ENCODE measurements around the gene E2F8. TPM values are rescaled to one million over a fixed set of nuclear protein-coding genes. Genes with fewer than 3 reads are reported as not detected.

Gene E2F8
- total and polyA plus RNA-seq, 10 of the 15 experiments (the other 5 are each of a cell fraction or from before 2014, with no cell fraction given): 8.8 to 28.1 (median 18.5) TPM

- CTCF ChIA-PET: interaction anchor here (0.7 to 1.0 kb wide), 3 partner anchors 14 to 141 kb away, joined by 3 to 4 read pairs (median 3); no protein-coding TSS in a partner anchor
- DNase-seq (ENCODE audit: low read depth, low spot score): no peak
- H3K9ac ChIP-seq (ENCODE audit: control insufficient read depth, insufficient read depth, low read length): no peak overlapping the region
- no peak overlapping the region for H2AFZ ChIP-seq (ENCODE audit: control insufficient read depth, low read depth, low read length)
- SMC1A ChIA-PET (ENCODE audit: uncharacterized antibody, unreplicated experiment): no interaction called here
- RAD21 ChIA-PET (ENCODE audit: unreplicated experiment): no interaction called here
- 43% methylated on average over 3 of the region's 3 CpGs for WGBS (ENCODE audit: insufficient coverage, insufficient replicate concordance, low lambda C conversion rate, missing lambda C conversion rate)
- POLR2A ChIA-PET: no interaction called here
- intact Hi-C loops (cut with micrococcal nuclease; ENCODE audit: unreplicated experiment) (no loop called here), in situ Hi-C loops (cut with MboI) (no loop called here)
- H3K27me3 ChIP-seq (replicated peaks in 1 of 2; ENCODE audit: control insufficient read depth in 2 of 2, insufficient read depth in 2 of 2, low read length in 1 of 2): no peaks in the 10 kb centered on the region
- H4K20me1 ChIP-seq (ENCODE audit: control insufficient read depth, insufficient read depth): no peaks in the 10 kb centered on the region
- H3K4me2 ChIP-seq (ENCODE audit: control insufficient read depth, insufficient read depth): no peak overlapping the region
- no peak for ATAC-seq
- H3K9me3 ChIP-seq (replicated peaks; ENCODE audit: control insufficient read depth, insufficient read depth, low read length): no peaks in the 10 kb centered on the region
- H3K4me3 ChIP-seq: no peak overlapping the region
- H3K27ac ChIP-seq (ENCODE audit: control insufficient read depth, insufficient read depth): no peak overlapping the region
- no peaks in the 10 kb centered on the region for H3K79me2 ChIP-seq (ENCODE audit: control insufficient read depth, insufficient read depth, low read length)
- H3K36me3 ChIP-seq (ENCODE audit: control insufficient read depth in 2 of 2, insufficient read depth in 2 of 2, low read length in 1 of 2): no peaks in the 10 kb centered on the region
- no TSS peak for BruUV-seq (replicated peaks)
- FAIRE-seq: no peak
- no peaks in the 10 kb centered on the region for H3K4me1 ChIP-seq (ENCODE audit: control insufficient read depth, insufficient read depth, low read length)
- no peak for TF ChIP-seq KLF5 (IDR thresholded peaks at IDR 0.05; ENCODE audit: partially characterized antibody)
- TF ChIP-seq, protein P1, sequence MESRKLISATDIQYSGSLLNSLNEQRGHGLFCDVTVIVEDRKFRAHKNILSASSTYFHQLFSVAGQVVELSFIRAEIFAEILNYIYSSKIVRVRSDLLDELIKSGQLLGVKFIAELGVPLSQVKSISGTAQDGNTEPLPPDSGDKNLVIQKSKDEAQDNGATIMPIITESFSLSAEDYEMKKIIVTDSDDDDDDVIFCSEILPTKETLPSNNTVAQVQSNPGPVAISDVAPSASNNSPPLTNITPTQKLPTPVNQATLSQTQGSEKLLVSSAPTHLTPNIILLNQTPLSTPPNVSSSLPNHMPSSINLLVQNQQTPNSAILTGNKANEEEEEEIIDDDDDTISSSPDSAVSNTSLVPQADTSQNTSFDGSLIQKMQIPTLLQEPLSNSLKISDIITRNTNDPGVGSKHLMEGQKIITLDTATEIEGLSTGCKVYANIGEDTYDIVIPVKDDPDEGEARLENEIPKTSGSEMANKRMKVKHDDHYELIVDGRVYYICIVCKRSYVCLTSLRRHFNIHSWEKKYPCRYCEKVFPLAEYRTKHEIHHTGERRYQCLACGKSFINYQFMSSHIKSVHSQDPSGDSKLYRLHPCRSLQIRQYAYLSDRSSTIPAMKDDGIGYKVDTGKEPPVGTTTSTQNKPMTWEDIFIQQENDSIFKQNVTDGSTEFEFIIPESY (IDR thresholded peaks at IDR 0.05): no peak
- no peak for TF ChIP-seq RBBP5 (conservative IDR thresholded peaks at IDR 0.05)
- TF ChIP-seq, protein P2, sequence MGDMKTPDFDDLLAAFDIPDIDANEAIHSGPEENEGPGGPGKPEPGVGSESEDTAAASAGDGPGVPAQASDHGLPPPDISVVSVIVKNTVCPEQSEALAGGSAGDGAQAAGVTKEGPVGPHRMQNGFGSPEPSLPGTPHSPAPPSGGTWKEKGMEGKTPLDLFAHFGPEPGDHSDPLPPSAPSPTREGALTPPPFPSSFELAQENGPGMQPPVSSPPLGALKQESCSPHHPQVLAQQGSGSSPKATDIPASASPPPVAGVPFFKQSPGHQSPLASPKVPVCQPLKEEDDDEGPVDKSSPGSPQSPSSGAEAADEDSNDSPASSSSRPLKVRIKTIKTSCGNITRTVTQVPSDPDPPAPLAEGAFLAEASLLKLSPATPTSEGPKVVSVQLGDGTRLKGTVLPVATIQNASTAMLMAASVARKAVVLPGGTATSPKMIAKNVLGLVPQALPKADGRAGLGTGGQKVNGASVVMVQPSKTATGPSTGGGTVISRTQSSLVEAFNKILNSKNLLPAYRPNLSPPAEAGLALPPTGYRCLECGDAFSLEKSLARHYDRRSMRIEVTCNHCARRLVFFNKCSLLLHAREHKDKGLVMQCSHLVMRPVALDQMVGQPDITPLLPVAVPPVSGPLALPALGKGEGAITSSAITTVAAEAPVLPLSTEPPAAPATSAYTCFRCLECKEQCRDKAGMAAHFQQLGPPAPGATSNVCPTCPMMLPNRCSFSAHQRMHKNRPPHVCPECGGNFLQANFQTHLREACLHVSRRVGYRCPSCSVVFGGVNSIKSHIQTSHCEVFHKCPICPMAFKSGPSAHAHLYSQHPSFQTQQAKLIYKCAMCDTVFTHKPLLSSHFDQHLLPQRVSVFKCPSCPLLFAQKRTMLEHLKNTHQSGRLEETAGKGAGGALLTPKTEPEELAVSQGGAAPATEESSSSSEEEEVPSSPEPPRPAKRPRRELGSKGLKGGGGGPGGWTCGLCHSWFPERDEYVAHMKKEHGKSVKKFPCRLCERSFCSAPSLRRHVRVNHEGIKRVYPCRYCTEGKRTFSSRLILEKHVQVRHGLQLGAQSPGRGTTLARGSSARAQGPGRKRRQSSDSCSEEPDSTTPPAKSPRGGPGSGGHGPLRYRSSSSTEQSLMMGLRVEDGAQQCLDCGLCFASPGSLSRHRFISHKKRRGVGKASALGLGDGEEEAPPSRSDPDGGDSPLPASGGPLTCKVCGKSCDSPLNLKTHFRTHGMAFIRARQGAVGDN (IDR thresholded peaks at IDR 0.05): no peak
- TF ChIP-seq HSF1 (IDR thresholded peaks at IDR 0.05; ENCODE audit: low read depth, low read length): no peak
- TF ChIP-seq ATF7 (IDR thresholded peaks at IDR 0.05; ENCODE audit: low read depth): no peak
- no peak for TF ChIP-seq SREBF1 (IDR thresholded peaks at IDR 0.05; ENCODE audit: low read length)
- no peak for TF ChIP-seq E2F4 (IDR thresholded peaks at IDR 0.05; ENCODE audit: low read depth, low read length)
- no peak for TF ChIP-seq BCL3 (IDR thresholded peaks at IDR 0.05; ENCODE audit: borderline replicate concordance, insufficient read depth, low read depth, low read length, poor library complexity, severe bottlenecking)
- TF ChIP-seq, protein P3, sequence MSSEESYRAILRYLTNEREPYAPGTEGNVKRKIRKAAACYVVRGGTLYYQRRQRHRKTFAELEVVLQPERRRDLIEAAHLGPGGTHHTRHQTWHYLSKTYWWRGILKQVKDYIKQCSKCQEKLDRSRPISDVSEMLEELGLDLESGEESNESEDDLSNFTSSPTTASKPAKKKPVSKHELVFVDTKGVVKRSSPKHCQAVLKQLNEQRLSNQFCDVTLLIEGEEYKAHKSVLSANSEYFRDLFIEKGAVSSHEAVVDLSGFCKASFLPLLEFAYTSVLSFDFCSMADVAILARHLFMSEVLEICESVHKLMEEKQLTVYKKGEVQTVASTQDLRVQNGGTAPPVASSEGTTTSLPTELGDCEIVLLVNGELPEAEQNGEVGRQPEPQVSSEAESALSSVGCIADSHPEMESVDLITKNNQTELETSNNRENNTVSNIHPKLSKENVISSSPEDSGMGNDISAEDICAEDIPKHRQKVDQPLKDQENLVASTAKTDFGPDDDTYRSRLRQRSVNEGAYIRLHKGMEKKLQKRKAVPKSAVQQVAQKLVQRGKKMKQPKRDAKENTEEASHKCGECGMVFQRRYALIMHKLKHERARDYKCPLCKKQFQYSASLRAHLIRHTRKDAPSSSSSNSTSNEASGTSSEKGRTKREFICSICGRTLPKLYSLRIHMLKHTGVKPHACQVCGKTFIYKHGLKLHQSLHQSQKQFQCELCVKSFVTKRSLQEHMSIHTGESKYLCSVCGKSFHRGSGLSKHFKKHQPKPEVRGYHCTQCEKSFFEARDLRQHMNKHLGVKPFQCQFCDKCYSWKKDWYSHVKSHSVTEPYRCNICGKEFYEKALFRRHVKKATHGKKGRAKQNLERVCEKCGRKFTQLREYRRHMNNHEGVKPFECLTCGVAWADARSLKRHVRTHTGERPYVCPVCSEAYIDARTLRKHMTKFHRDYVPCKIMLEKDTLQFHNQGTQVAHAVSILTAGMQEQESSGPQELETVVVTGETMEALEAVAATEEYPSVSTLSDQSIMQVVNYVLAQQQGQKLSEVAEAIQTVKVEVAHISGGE (CRISPR knock-in tag; IDR thresholded peaks at IDR 0.05): no peak
These were observed 22.5 kb downstream of the E2F8 start for GRCh38 chr11:19218216-19218615.
